Body of pancreas (tissue), 4 donors: ENCODE data around the gene FGFR3.

Experiments
- CTCF ChIP-seq, 7 experiments: fragments of 450-650 bp in 4 of 7; fragments of 200-600 bp in 3 of 7; sonication (generic) in 3 of 7; IDR thresholded peaks; one replicate each; pipeline ENCODE4 v1.5.1; 2016 to 2019; ENCODE audit warnings: antibody characterized with exemption in 7 of 7
- POLR2A ChIP-seq, 3 donors: fragments of 450-650 bp; IDR thresholded peaks; one replicate each; pipeline ENCODE4 v1.6.1; 2016; ENCODE audit warnings: antibody characterized with exemption in 3 of 3, mild to moderate bottlenecking in 2 of 3

DNA sequence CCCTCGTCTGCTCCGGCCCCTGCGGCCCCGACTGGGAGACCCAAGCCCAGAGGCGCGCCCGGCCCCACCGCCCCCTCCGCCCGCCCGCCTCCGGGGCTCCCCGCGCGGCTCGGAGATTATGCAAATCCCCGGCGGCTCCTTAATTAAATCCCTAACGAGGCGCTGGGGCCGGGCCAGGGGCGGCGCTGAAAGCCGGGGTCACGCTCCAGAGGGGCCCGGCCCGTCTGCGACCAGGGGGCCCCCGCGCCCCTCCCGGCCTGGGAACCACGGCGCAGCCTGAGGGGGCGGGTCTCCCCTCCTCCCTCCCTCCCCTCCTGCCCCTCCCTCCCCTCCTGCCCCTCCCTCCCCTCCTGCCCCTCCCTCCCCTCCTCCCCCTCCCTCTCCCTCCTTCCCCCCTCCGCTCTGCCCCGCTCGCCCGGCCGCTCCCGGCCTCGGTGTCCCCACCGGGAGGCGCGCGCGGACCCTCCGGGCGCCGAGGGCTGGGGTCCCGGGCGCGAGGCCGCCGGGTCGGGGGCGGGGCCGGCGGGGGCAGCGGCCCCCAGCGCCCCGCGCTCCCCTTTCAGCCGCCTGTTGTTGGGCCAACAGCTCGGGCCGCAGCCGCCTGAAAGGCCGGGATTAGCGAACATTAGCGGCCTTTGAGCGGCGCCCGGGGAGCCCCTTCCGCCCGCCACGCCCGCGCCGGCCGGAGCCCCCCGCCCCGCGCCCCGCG, 25.9 kb upstream of the FGFR3 start:
- TF ChIP-seq CTCF (IDR thresholded peaks at IDR 0.05) (no peak), POLR2A (IDR thresholded peaks at IDR 0.05) (no peak)
